NCI-H1694 (cell line): ENCODE data around the gene NUP133.
"Not testable (repeated sequence)": the region's sequence is repeated elsewhere in the genome, so short reads cannot be mapped to it uniquely, and the experiment has no call there.

Source experiments
- DNase-seq: peaks from one replicate; lab custom pipeline; 2025; lab: John Stamatoyannopoulos, UW

The NUP133 gene

GRCh38 chr1:229412056-229412455 lies 96.1 kb downstream of the NUP133 start:
- DNase-seq = no peak

GRCh38 chr1:229411434-229412055 lies 96.6 kb downstream of the NUP133 start:
- no peak for DNase-seq

- DNase-seq = peak; percentile 97
Observed at GRCh38 chr1:229410692-229411433, 97.3 kb downstream of the NUP133 start.

GRCh38 chr1:229410370-229410691 lies 97.8 kb downstream of the NUP133 start:
- DNase-seq = no peak

GRCh38 chr1:229409616-229410369 lies 98.3 kb downstream of the NUP133 start:
- DNase-seq = no peak

- peak; percentile 85 for DNase-seq
Observed at GRCh38 chr1:229408458-229409037, 99.6 kb downstream of the NUP133 start.

GRCh38 chr1:229407206-229408026 lies 100.7 kb downstream of the NUP133 start:
- no peak for DNase-seq

GRCh38 chr1:229406798-229407197 lies 101.3 kb downstream of the NUP133 start:
- DNase-seq = no peak

- DNase-seq = no peak
Observed at GRCh38 chr1:229403573-229403972, 104.6 kb downstream of the NUP133 start.

- no peak for DNase-seq
Observed at GRCh38 chr1:229402993-229403392, 105.1 kb downstream of the NUP133 start.

GRCh38 chr1:229402329-229402728 lies 105.8 kb downstream of the NUP133 start:
- DNase-seq = not testable (repeated sequence)

- no peak for DNase-seq
Observed at GRCh38 chr1:229397762-229398161, 110.4 kb downstream of the NUP133 start.

GRCh38 chr1:229396585-229397206 lies 111.4 kb downstream of the NUP133 start:
- no peak for DNase-seq

- not testable (repeated sequence) for DNase-seq
Observed at GRCh38 chr1:229394517-229394916, 113.6 kb downstream of the NUP133 start.

- no peak for DNase-seq
Observed at GRCh38 chr1:229392936-229393335, 115.2 kb downstream of the NUP133 start.
